Sciatic nerve (tissue), 2 donors: ENCODE measurements around the gene DLGAP5. TPM values are rescaled to one million over a fixed set of nuclear protein-coding genes. Genes with fewer than 3 reads are reported as not detected.
A peak's percentile ranks its signal among the peaks of the same experiment; 100 is the strongest.

ENCODE experiments used
- ATAC-seq: fragments of 200-7000 bp; cut with Tn5 transposase; one replicate; pipeline ENCODE4 v1.9.1; 2020; ENCODE audit warnings: mild to moderate bottlenecking, moderate library complexity
- DNase-seq: peaks from one replicate; pipeline ENCODE4 v3.0.0-alpha.2; 2020; ENCODE audit warnings: low spot score
- intact Hi-C: fragments of 100-400 bp; cut with DNase I; formaldehyde crosslinking; loops from one replicate; pipeline ENCODE4 v1.14.2; 2022
- total RNA-seq: library from RNA; stranded (reverse); fragmentation: NEBNext Ultra II Directional; extraction: Animal tissue kit (Norgen Biotek cat#: 25700); gene quantifications from one replicate; pipeline ENCODE4 v1.2.1, GENCODE V29; 2021
- donor health status: DM: no; HTN: no; CAD: no.
- donor health status: DM: no; HTN: no; CAD: no.

Gene DLGAP5
- total RNA-seq, 1 donor from 2014 or later = 0.31 TPM

DNA sequence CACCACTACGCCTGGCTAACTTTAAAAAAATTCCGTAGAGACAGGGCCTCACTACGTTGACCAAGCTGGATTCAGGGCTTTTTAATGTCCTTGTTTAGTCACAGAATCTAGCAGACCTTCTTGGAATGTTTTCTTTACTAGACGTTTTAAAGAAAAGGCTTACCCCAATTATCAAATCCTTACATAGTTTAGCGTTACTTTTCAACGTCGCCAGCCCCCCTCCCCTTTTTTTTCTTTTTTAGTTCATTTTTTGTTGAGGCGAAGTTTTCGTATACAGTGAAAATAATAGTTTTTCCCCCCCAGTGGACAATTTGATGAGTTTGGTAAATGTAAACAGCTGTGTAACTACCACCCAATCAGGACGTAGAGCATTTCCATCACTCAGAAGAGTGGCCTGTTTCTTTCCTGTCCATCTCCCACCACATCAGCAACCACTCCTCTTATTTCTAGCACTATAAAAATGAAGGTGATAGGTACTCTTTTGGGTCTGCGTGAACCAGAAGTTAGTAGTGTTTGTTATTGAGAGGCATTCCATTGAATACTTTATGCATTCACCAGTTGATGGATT, 753 bp upstream of the DLGAP5 start:
- ATAC-seq (no peak), DNase-seq (no peak)
- intact Hi-C loops = no loop called here

DNA sequence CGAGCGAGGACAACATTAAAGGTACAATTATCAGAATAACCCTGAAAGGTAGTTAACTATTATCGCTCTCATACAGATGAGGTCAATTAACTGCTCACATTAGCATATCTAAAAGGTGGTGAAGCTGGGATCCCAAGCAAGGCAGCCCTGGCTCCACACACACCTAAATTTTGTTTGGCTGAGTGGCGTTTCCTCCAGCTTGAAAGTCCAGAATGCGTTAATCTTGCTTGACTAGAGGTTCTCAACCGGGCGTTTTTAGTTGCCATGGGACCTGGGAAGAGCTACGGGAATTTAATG, 531 bp downstream of the DLGAP5 start:
- ATAC-seq = no peak
- intact Hi-C loops = no loop called here
- DNase-seq = no peak

DNA sequence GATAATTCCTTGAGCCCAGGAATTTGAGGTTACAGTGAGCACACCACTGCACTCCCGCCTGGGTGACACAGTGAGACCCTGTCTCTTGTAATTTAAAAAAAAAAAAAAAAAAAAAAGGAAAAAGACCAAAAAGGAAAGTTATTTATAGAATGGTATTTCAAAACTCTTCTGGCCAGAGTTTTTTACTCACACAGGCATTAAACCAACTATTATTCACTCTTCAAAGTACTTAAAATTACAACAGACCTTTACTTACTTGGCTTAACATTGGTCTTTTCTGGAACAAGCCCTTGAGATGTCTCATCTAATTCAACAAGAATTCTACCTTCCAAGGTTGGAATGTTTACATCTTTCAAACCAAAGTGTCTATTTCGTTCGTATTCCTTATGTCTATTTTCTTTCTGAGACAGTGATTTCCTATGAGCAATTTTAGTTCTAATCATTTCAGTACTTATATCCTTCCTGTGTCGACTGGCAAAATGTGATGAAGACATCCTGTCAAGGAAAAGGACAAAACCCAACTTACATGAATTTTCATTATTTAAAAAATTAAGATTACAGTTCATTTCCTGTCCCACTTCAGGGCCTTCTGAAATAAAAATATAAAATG, 2.6 kb downstream of the DLGAP5 start:
- ATAC-seq = no peak
- intact Hi-C loops = no loop called here

DNA sequence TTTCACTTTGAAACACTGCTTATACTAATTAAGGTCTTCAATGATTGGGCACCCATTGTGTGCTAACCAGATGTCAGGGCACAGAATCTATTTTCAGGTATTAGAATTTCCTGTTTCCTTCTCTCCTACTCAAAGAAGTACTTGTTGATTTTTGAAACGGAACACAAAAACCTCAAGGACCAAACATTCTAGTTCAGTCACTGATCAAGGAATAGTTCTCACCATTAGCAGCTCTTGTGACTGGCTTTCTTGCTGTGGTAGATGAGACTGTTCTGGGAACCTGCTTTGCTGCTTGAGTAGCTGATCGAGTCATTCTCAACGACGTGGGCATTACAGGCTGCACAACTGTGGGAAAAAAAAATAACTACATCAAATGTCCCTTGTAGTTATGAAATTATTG, 11.0 kb downstream of the DLGAP5 start:
- intact Hi-C loops = no loop called here
- no peak for ATAC-seq
- DNase-seq = no peak

More for the DNA sequence above, 2.6 kb downstream of the DLGAP5 start:
- DNase-seq = no peak

DNA sequence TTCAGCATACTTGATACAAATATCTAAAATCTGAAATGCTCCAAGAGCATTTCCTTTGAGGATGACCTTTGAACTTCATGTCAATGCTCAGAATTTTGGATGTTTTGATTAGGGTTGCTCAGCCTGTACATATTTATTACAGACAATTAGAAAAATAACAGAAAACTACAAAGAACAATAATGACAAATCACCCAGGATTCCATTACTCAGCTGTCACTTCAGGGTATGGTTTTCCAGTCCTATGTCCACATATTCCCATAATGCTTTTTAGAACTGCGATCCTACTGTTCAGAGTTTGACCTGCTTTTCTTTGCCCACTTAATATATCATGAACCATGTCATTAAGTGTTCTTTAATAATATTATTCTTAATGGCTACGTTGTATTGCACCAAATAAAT, 11.4 kb downstream of the DLGAP5 start:
- DNase-seq (no peak), ATAC-seq (no peak)
- intact Hi-C loops = no loop called here

DNA sequence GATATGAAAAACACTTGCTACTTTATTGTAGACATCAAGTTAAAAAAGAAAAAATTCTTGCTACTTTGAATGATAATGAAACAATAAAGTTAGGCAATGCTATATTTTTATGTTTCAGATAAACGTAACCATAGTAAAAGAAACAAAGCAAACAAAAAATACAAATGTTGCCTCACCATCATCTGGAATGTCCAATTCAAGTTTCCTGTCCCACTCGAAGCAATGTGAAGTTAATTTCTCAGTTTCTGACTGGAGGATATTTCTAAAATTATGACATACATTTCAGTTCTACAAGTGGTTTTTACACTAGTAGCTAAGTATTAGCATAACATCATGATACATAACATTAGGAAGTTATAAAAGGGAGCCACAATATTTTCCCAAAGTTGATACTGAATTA, 20.9 kb downstream of the DLGAP5 start:
- intact Hi-C loops = no loop called here
- DNase-seq = no peak
- ATAC-seq = no peak

DNA sequence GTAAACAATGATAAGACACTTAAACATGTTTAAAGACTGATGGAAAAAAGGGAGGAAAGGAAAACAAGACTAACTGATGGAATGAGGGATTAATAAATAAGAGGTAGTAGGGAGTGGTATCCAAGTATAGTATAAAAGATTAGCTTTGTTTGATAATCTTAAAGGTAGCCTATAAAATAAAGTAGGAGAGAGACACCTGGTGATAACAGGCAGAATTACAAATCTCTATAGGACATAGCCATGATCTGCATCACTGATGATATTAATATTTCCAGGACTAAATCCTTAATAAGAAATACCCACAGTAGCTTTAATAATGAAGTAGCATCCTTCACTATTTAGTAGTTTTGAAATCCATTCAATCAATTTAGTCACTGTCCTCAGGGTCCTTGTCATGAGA, 30.4 kb downstream of the DLGAP5 start:
- ATAC-seq = peak; percentile 74
- DNase-seq = no peak
- intact Hi-C loops = loop anchor here (10.0 kb wide), 1 partner anchor 76 kb away; no protein-coding TSS in a partner anchor

DNA sequence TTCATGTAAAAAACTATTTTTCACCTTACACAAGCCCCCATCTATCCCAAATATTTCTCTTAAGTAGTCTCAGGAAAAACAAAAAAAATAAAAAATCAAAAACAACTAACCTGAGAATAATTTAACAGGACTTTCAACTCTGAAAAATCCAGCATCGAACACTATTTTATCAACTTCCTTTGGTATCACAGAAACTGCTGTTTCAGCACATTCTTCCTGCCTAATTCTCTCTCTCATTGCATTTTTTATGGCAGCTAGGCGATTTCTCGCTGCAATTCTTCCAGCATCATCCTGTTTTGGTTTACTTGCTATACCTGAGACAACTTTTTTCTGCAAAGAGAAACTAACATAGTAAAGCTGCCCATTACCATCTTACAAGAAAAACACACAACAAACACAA, 33.0 kb downstream of the DLGAP5 start:
- intact Hi-C loops = no loop called here
- no peak for DNase-seq
- no peak for ATAC-seq

DNA sequence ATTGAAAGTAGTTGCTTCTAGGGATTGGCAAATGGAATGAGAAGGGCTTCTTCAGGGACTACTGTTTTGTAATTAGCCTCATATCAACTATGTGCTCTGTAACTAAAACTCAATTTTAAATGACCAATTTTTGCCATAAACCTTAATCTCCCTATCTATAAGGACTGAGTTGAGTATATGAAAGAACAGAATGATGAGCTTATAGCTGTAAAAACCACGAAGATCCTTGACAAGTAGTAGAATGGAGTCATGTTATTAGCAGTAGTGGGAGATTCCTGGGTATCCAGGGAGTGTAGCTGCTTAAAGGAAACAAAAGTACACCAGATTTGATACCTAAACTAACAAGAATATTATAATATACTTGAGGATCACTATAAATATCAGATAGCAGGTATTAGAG, 34.3 kb downstream of the DLGAP5 start:
- intact Hi-C loops = no loop called here
- ATAC-seq (no peak), DNase-seq (no peak)

DNA sequence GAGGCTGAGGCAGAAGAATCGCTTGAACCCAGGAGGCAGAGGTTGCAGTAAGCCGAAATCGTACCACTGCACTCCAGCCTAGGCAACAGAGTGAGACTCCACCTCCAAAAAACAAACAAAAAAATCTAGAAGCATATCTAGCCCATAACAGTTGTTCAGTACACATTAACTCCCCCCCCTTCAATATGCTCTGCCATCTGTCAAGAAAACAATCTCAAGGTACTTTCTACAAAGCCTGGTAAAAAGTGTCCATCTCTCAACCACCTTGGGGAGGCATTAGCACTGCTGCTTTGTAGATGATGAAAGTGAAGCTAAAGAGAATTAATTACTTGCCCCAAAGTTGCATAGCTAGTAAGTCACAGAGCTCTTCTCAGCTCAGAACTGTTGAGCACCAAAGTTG, 37.4 kb downstream of the DLGAP5 start:
- intact Hi-C loops = no loop called here
- ATAC-seq = no peak
- DNase-seq = no peak

DNA sequence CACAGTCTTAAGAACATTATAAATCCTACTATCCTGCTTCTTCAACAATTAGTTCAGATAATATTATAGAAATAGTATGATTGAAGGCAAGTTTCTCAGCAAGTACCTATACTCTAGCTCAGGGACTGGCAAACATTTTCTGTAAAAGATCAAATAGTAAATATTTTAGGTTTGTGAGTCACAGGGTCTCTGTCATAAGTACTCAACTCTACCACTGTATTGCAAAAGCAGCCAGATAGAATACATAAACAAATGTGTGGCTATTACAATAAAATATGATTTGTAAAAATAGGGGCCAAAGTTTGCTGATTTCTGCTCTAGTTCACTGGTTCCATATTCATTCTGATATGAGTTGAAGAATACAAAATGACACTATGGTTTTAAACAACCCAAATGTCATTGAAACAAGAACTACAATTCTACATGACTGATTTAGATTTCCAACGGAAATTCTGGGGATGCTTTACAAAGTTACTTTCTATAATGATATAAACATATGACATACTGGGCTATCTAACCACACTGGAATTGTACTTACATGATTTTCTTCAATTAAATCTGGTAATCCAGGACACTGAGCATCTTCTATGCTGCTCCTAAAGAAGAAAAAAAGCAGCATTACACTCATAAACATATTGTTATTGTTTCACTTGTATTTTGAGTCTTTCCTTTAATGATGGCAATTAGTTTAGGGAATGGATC, 39.2 kb downstream of the DLGAP5 start:
- intact Hi-C loops = no loop called here
- no peak for ATAC-seq
- DNase-seq = no peak

DNA sequence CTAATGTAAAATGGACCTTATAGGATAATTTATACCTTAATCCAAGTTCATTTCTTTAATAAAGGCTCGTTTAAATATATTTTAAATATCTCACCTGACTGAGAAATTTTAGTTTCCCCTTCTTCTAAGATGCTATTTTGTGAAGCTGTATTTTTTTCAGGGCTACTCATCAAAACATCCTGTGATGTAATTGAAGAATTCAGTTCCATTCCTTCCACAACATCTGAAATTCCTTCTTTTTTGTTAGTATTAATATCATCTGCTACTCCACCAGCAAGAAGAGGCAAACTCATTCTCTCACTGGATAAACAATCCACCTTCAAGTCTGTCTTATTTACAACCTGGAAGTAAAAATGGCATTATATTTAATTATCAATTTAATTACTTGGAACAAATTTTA, 39.8 kb downstream of the DLGAP5 start:
- intact Hi-C loops = no loop called here

DNA sequence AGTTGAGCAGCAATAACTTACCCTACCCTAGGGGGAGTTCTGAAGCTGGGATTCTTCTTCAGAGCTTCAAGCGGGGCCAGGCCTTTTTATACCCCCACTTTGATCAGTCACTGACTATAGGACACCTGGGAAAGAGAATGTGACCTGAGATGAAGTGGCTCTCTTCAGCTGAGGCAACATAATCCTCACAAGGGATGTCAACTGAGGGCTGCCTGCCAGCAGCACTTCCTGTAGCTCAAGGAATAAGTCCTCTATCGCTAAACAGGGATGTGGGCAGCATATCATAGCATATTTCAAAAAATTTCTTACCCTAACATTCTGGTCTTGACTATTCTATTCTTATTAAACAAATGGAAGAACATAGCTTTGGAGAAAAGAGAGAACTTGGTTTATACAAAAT, 45.0 kb downstream of the DLGAP5 start:
- DNase-seq (no peak), ATAC-seq (no peak)
- intact Hi-C loops = no loop called here

More for the DNA sequence above, 39.8 kb downstream of the DLGAP5 start:
- DNase-seq (no peak), ATAC-seq (no peak)

DNA sequence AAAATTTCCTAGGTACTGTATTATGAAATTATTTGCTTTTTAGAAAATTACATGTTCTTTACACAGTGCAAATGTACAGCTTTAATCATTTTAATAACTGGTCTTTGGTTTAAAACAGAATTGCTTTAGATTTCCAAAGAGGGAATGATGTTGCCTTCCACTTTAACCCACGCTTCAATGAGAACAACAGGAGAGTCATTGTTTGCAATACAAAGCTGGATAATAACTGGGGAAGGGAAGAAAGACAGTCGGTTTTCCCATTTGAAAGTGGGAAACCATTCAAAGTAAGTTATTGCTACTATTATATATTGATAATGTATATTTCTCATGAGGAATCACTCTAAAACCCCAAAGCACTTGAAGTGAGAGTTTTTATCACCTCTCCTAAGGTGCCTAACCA, 48.9 kb downstream of the DLGAP5 start:
- intact Hi-C loops = no loop called here
- ATAC-seq = no peak
- no peak for DNase-seq

DNA sequence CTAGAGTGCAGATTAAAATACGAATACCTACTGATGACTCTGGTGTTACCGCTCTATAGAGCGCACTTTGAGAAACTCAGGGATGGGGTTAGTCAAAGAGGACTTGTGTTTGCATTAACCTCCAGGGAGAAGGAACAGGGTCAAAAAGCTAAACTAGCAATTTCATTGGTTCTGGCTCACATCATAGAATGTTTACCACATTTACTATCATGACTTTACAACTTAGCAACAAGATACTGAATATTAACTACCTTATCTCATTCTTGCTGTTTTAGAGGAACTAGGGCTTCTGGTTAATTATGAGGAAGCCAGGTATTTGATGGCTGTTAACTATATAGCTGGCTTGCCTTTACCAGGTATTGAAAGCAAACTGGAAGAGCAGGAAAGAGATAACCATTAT, 49.6 kb downstream of the DLGAP5 start:
- ATAC-seq (no peak), DNase-seq (no peak)
- intact Hi-C loops = no loop called here

DNA sequence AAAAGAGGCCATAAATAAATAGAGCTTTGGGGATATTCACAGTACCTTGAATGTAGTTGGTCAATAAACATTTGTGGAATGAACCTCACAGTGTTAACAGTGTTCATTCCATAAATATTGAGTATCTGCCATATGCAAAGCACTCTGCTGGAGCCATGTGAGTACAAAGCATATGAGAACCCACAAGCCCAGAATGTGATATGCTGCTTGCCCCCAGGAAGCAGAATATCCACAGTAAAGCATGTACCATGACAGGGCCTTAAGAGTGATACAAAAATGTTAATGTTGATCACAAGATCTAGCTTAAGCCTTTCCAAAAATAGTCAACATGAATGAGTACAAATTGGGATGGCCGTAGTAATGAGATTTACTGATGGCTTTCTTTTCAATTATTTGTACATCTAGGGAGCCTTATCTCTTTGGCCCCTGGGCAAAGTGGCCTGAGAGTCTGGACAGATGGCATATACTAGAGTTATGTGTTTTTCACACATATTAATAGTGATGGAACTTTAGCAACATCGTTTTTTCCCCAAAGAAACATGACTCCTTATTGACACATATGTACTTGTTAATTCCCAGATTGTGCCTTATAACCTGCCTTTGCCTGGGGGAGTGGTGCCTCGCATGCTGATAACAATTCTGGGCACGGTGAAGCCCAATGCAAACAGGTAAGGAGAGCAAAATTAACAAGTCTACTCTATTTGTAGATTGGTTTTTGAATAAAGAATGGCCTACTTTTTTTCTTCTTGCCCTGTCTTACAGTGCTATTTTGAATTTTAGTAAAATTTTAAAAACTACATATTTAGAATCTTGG, 51.5 kb downstream of the DLGAP5 start:
- ATAC-seq (no peak), DNase-seq (no peak)
- intact Hi-C loops = no loop called here

DNA sequence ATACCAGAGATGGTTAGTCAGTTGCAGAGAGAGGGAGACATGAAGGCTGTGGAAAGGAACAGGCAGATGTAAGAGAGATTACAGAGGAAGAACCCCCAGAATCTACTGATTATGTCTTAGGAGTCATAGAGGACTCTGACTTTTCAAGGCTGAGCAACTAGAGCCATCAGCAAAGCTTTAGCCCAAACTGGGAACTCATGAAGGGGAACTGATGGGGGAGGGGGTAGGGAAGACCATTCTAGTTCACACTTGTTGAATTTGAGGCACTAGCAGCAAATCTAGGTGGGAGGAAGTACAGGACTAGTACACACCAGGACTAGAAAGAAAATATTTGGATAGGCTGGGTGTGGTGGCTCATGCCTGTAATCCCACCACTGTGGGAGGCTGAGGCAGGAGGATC, 52.2 kb downstream of the DLGAP5 start:
- intact Hi-C loops = no loop called here

DNA sequence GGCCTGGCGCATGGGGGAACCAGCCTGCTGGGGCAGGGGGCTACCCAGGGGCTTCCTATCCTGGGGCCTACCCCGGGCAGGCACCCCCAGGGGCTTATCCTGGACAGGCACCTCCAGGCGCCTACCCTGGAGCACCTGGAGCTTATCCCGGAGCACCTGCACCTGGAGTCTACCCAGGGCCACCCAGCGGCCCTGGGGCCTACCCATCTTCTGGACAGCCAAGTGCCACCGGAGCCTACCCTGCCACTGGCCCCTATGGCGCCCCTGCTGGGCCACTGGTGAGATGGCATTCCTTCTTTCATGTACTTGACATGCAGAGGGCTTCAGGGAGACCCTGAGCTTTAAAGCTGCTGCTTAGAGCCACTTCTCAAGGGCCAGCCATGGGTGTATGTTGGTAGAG, 53.3 kb downstream of the DLGAP5 start:
- intact Hi-C loops = no loop called here
- DNase-seq (no peak), ATAC-seq (peak; percentile 18)

More for the DNA sequence above, 52.2 kb downstream of the DLGAP5 start:
- ATAC-seq = no peak
- no peak for DNase-seq

DNA sequence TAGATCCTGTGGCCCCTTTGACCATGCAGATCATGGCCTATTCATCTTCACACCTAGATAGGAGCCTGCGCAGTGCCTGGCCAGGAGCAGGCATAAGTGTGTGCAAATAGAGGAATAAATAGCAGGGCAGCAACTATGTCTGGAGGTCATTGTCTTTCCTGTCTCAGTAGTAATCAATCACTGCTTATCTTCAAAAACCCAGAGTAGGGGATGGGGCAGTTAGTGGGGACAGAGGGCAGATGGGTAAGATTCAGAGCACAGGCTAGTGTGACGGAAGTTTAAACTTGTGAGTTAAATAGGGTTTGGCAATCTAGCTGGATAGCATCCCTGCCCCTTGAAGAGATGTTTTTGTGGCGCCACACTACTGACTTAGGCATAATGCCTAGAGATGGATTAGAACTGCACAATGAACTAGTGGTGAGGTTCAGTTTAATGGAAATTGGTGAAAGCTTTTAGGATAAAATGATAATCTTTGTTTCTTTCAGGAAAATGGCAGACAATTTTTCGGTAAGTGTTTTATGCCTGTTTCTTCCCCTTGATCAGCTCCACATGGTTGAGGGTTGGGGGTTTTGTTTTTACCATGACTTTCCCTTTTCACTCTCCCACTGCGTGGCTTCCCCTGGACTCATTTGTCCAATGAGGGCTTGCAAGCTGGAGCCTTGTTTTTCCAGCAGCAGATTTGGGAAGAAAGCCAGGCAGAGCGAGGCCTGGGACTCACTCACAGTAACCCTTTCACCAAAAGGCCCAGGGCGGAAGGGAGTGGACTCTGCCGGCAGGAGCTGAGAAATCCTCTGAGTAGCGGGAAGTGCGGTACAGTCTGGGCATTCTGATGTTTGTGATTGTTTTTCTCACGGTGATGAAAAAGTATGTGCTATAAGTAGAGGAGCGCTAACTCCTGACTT, 54.2 kb downstream of the DLGAP5 start:
- ATAC-seq = peak; percentile 93
- peak; percentile 89 for DNase-seq
- intact Hi-C loops = no loop called here
